ENCODE results near the gene FBRSL1.
A peak's percentile ranks its signal among the peaks of the same experiment; 100 is the strongest.

Gene FBRSL1

GRCh38 chr12:132542661-132543060 lies 52.7 kb downstream of the FBRSL1 start:
- WGBS (ENCODE audit: insufficient coverage) = 99% methylated on average over 9 of the region's 9 CpGs
- H3K9me3 ChIP-seq (ENCODE audit: control extremely low read depth in 1 of 5, control insufficient read depth in 4 of 5, insufficient read depth in 2 of 5, low read depth in 1 of 5, low read length in 4 of 5) = no peaks in the 10 kb centered on the region
- peaks cover 0 to 2% (median under 1%) of the 10 kb centered on the region in 4 experiments for H3K36me3 ChIP-seq (ENCODE audit: control insufficient read depth in 4 of 4, insufficient read depth in 4 of 4, low read length in 3 of 4)
- ChIA-PET CTCF (interaction anchor here (1.2 to 1.6 kb wide), 3 partner anchors 13 to 128 kb away, joined by 3 to 5 read pairs (median 4); no protein-coding TSS in a partner anchor), POLR2A (no interaction called here)
- DNase-seq = no peak
- H3K27me3 ChIP-seq (replicated peaks in 2 of 5; ENCODE audit: control insufficient read depth in 4 of 5, insufficient read depth in 5 of 5, low read length in 4 of 5) = no peaks in the 10 kb centered on the region
- H3K4me3 ChIP-seq (ENCODE audit: control insufficient read depth in 1 of 7, extremely low read depth in 1 of 7, insufficient read depth in 4 of 7, low read depth in 2 of 7, low read length in 6 of 7) = no peak overlapping the region
- no peak overlapping the region for H3K27ac ChIP-seq (ENCODE audit: insufficient read depth in 1 of 2, low read depth in 1 of 2, low read length in 2 of 2, poor library complexity in 1 of 2, severe bottlenecking in 2 of 2)
- peaks cover 0 to 7% (median 2%) of the 10 kb centered on the region in 4 experiments for H3K4me1 ChIP-seq (ENCODE audit: control extremely low read depth in 1 of 4, control insufficient read depth in 4 of 4, insufficient read depth in 4 of 4, low read length in 3 of 4)

- H3K36me3 ChIP-seq (ENCODE audit: control insufficient read depth in 4 of 4, insufficient read depth in 4 of 4, low read length in 3 of 4) = peaks cover 0 to 9% (median 1%) of the 10 kb centered on the region in 4 experiments
- H3K27ac ChIP-seq (ENCODE audit: insufficient read depth in 1 of 2, low read depth in 1 of 2, low read length in 2 of 2, poor library complexity in 1 of 2, severe bottlenecking in 2 of 2) = no peak overlapping the region
- 90% methylated on average over 23 of the region's 27 CpGs for WGBS (ENCODE audit: insufficient coverage)
- peaks cover 0 to 7% (median 2%) of the 10 kb centered on the region in 4 experiments for H3K4me1 ChIP-seq (ENCODE audit: control extremely low read depth in 1 of 4, control insufficient read depth in 4 of 4, insufficient read depth in 4 of 4, low read length in 3 of 4)
- no peaks in the 10 kb centered on the region for H3K27me3 ChIP-seq (replicated peaks in 2 of 5; ENCODE audit: control insufficient read depth in 4 of 5, insufficient read depth in 5 of 5, low read length in 4 of 5)
- no peak for DNase-seq
- H3K9me3 ChIP-seq (ENCODE audit: control extremely low read depth in 1 of 5, control insufficient read depth in 4 of 5, insufficient read depth in 2 of 5, low read depth in 1 of 5, low read length in 4 of 5) = no peaks in the 10 kb centered on the region
- ChIA-PET CTCF (interaction anchor here (1.3 to 2.2 kb wide), 4 partner anchors 14 to 129 kb away, joined by 3 to 6 read pairs (median 4); no protein-coding TSS in a partner anchor), POLR2A (no interaction called here)
- no peak overlapping the region for H3K4me3 ChIP-seq (ENCODE audit: control insufficient read depth in 1 of 7, extremely low read depth in 1 of 7, insufficient read depth in 4 of 7, low read depth in 2 of 7, low read length in 6 of 7)
Observed at GRCh38 chr12:132543298-132544079, 53.5 kb downstream of the FBRSL1 start.

DNA sequence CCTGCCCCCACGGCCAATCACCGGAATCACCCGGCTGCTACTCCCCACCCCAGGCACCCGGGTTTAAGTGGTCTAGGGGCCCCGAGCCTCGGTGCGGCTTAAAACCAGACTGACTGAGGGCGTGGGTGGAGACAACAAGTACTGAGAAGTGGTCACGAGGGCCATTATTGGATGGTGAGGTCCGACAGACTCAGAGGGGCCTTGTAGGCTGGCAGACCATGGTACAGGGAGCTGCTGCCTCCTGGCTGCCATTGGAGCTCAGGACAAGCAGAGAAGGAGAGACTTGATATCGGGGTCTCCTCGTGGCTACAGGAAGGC lies 54.1 kb downstream of the FBRSL1 start:
- WGBS (ENCODE audit: insufficient coverage) = 94% methylated on average over 12 of the region's 12 CpGs
- Histone ChIP-seq H3K27me3 (replicated peaks in 2 of 5; ENCODE audit: control insufficient read depth in 4 of 5, insufficient read depth in 5 of 5, low read length in 4 of 5) (no peaks in the 10 kb centered on the region), H3K27ac (ENCODE audit: insufficient read depth in 1 of 2, low read depth in 1 of 2, low read length in 2 of 2, poor library complexity in 1 of 2, severe bottlenecking in 2 of 2) (no peak overlapping the region), H3K36me3 (ENCODE audit: control insufficient read depth in 4 of 4, insufficient read depth in 4 of 4, low read length in 3 of 4) (peaks cover 0 to 10% (median 1%) of the 10 kb centered on the region in 4 experiments), H3K4me3 (ENCODE audit: control insufficient read depth in 1 of 7, extremely low read depth in 1 of 7, insufficient read depth in 4 of 7, low read depth in 2 of 7, low read length in 6 of 7) (no peak overlapping the region), H3K4me1 (ENCODE audit: control extremely low read depth in 1 of 4, control insufficient read depth in 4 of 4, insufficient read depth in 4 of 4, low read length in 3 of 4) (peaks cover 0 to 7% (median 2%) of the 10 kb centered on the region in 4 experiments), H3K9me3 (ENCODE audit: control extremely low read depth in 1 of 5, control insufficient read depth in 4 of 5, insufficient read depth in 2 of 5, low read depth in 1 of 5, low read length in 4 of 5) (no peaks in the 10 kb centered on the region)
- POLR2A ChIA-PET = no interaction called here
- CTCF ChIA-PET = interaction anchor here (1.3 to 2.2 kb wide), 4 partner anchors 14 to 130 kb away, joined by 3 to 6 read pairs (median 4); no protein-coding TSS in a partner anchor
- DNase-seq = peak in 2 of 3 donors; percentile 45 to 48

GRCh38 chr12:132544498-132544897 lies 54.5 kb downstream of the FBRSL1 start:
- ChIA-PET POLR2A (no interaction called here), CTCF (interaction anchor here (2.2 kb wide), 1 partner anchor 21 kb away, joined by 6 read pairs; no protein-coding TSS in a partner anchor)
- WGBS (ENCODE audit: insufficient coverage) = 97% methylated on average over 10 of the region's 11 CpGs
- Histone ChIP-seq H3K36me3 (ENCODE audit: control insufficient read depth in 4 of 4, insufficient read depth in 4 of 4, low read length in 3 of 4) (peaks cover 0 to 11% (median 1%) of the 10 kb centered on the region in 4 experiments), H3K4me3 (ENCODE audit: control insufficient read depth in 1 of 7, extremely low read depth in 1 of 7, insufficient read depth in 4 of 7, low read depth in 2 of 7, low read length in 6 of 7) (no peak overlapping the region), H3K4me1 (ENCODE audit: control extremely low read depth in 1 of 4, control insufficient read depth in 4 of 4, insufficient read depth in 4 of 4, low read length in 3 of 4) (peaks cover 0 to 7% (median 2%) of the 10 kb centered on the region in 4 experiments), H3K27ac (ENCODE audit: insufficient read depth in 1 of 2, low read depth in 1 of 2, low read length in 2 of 2, poor library complexity in 1 of 2, severe bottlenecking in 2 of 2) (no peak overlapping the region), H3K27me3 (replicated peaks in 2 of 5; ENCODE audit: control insufficient read depth in 4 of 5, insufficient read depth in 5 of 5, low read length in 4 of 5) (no peaks in the 10 kb centered on the region), H3K9me3 (ENCODE audit: control extremely low read depth in 1 of 5, control insufficient read depth in 4 of 5, insufficient read depth in 2 of 5, low read depth in 1 of 5, low read length in 4 of 5) (no peaks in the 10 kb centered on the region)
- DNase-seq = no peak

- H3K27ac ChIP-seq (ENCODE audit: insufficient read depth in 1 of 2, low read depth in 1 of 2, low read length in 2 of 2, poor library complexity in 1 of 2, severe bottlenecking in 2 of 2) = no peak overlapping the region
- 96% methylated on average over 22 of the region's 26 CpGs for WGBS (ENCODE audit: insufficient coverage)
- peaks cover 0 to 13% (median 1%) of the 10 kb centered on the region in 4 experiments for H3K36me3 ChIP-seq (ENCODE audit: control insufficient read depth in 4 of 4, insufficient read depth in 4 of 4, low read length in 3 of 4)
- H3K9me3 ChIP-seq (ENCODE audit: control extremely low read depth in 1 of 5, control insufficient read depth in 4 of 5, insufficient read depth in 2 of 5, low read depth in 1 of 5, low read length in 4 of 5) = no peaks in the 10 kb centered on the region
- H3K4me1 ChIP-seq (ENCODE audit: control extremely low read depth in 1 of 4, control insufficient read depth in 4 of 4, insufficient read depth in 4 of 4, low read length in 3 of 4) = peaks cover 0 to 7% (median 2%) of the 10 kb centered on the region in 4 experiments
- POLR2A ChIA-PET = no interaction called here
- DNase-seq = no peak
- CTCF ChIA-PET = interaction anchor here (2.2 kb wide), 1 partner anchor 22 kb away, joined by 6 read pairs; no protein-coding TSS in a partner anchor
- H3K4me3 ChIP-seq (ENCODE audit: control insufficient read depth in 1 of 7, extremely low read depth in 1 of 7, insufficient read depth in 4 of 7, low read depth in 2 of 7, low read length in 6 of 7) = no peak overlapping the region
- no peaks in the 10 kb centered on the region for H3K27me3 ChIP-seq (replicated peaks in 2 of 5; ENCODE audit: control insufficient read depth in 4 of 5, insufficient read depth in 5 of 5, low read length in 4 of 5)
Observed at GRCh38 chr12:132545164-132545953, 55.4 kb downstream of the FBRSL1 start.

DNA sequence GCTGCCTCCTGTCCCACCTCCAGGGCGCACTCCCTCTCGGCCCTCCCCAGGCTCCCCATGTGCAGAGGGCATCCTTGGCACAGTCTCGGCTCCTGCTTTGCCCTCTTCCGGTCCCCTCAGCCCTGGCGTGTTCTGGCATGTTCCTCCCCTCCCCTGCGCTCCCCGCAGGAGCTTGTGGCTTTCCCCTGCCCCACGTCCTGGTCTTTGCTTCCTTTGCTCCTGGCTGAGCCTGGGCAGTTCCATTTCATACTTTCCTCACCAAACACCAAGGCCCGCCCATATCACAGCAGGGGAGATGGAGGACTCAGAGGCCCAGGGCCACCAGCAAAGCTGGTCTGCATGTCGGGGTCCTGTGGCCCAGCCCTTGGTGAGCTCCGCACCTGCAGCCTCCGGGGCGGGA lies 56.0 kb downstream of the FBRSL1 start:
- peaks cover 0 to 13% (median 2%) of the 10 kb centered on the region in 4 experiments for H3K36me3 ChIP-seq (ENCODE audit: control insufficient read depth in 4 of 4, insufficient read depth in 4 of 4, low read length in 3 of 4)
- no peak overlapping the region for H3K4me3 ChIP-seq (ENCODE audit: control insufficient read depth in 1 of 7, extremely low read depth in 1 of 7, insufficient read depth in 4 of 7, low read depth in 2 of 7, low read length in 6 of 7)
- H3K4me1 ChIP-seq (ENCODE audit: control extremely low read depth in 1 of 4, control insufficient read depth in 4 of 4, insufficient read depth in 4 of 4, low read length in 3 of 4) = peaks cover 0 to 7% (median 2%) of the 10 kb centered on the region in 4 experiments
- DNase-seq = no peak
- ChIA-PET POLR2A (no interaction called here), CTCF (no interaction called here)
- no peaks in the 10 kb centered on the region for H3K27me3 ChIP-seq (replicated peaks in 2 of 5; ENCODE audit: control insufficient read depth in 4 of 5, insufficient read depth in 5 of 5, low read length in 4 of 5)
- H3K9me3 ChIP-seq (ENCODE audit: control extremely low read depth in 1 of 5, control insufficient read depth in 4 of 5, insufficient read depth in 2 of 5, low read depth in 1 of 5, low read length in 4 of 5) = no peaks in the 10 kb centered on the region
- WGBS (ENCODE audit: insufficient coverage) = 99% methylated on average over 10 of the region's 13 CpGs
- H3K27ac ChIP-seq (ENCODE audit: insufficient read depth in 1 of 2, low read depth in 1 of 2, low read length in 2 of 2, poor library complexity in 1 of 2, severe bottlenecking in 2 of 2) = no peak overlapping the region
